Iris pigment epithelial cell (primary cell): ENCODE measurements around the gene LCE2A.

ENCODE experiments used
- DNase-seq: peaks from one replicate; pipeline ENCODE4 v3.0.0-alpha.2; 2011; ENCODE audit warnings: low read depth

Gene LCE2A

DNA sequence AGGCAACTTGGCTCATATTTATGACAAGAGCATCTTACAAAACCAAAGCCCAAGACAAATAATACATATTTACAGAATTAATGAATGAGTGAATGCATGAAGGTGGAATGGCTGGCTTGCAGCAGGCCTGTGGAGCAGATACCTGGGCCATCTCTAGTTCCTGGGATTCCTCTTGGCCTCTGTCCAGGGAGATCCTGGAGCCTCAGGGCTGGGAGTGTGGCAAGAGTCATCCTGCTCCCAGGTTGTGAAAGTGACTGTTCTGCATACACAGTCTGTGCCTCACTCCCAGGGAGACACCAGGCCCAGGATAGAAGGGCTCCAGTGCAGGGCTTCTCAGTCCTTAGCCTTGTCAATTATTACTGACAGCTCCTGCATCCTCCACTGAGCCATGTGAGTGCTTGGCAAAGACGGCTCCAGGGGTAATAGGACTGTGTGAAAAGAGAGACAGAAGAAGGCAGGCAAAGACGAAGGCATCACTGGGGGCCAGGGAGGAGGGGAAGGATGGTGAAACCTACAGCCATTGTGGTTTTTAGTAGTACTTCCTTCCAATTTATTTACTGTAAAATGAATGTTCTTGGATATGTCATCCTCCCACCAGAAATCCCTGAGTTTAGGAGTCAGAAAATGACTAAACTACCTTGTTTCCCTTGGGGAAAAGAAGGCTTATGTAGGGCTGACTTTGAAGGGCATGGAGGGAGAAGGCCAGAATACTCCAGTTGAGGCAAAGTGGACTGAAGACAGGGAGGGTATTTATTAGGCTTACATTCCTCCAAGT is 45.4 kb downstream of the LCE2A start:
- DNase-seq = no peak

DNA sequence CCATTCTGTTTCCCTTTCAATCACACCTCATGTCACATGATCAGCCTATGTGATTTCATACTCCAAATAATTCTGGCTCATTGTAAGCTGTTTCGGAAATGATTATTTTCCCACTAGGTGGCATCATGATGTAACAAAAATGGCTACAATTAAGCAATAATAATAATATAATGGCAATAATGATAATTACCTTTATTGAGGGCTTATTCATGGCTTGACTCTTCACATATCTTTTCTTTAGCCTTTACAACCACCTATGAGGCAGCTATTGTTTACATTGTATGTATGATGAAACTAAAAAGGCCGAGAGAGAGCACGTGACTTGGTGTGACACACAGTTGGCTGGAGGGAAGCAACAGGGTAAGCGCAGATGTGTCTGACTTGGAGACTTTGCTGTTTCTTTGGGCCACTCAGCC is 47.2 kb downstream of the LCE2A start:
- DNase-seq = no peak

DNA sequence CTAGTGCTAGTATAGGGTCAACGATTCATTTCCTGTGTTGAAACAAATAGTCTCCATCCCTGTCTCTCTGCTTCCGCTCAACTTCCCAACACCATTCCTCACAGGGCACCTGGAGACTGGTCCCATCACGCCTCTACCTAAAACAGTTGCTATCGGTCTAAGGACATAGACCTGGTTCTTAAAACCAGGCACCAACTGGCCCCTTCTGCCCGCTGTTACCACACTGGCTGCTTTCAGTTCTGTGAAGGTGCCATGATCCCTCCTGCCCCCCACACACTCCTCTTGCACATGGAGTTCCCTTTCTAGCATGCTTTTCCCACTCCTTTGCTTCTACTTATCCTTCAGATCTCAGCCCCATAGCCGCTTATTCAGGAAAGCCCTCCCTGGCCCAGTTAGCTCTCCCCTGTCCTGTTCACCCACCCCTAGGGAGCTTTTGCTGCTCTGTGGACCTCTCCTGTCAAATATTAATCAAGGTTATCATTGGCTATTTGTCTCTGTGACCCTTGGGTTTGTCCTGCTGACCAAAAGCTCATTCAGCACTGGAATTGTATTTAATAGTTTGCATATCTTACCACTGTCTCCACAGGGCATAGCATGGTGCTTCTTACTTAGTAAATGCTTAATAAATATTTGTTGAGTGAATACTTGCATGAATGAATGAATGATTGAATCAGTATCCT is 47.8 kb downstream of the LCE2A start:
- no peak for DNase-seq

DNA sequence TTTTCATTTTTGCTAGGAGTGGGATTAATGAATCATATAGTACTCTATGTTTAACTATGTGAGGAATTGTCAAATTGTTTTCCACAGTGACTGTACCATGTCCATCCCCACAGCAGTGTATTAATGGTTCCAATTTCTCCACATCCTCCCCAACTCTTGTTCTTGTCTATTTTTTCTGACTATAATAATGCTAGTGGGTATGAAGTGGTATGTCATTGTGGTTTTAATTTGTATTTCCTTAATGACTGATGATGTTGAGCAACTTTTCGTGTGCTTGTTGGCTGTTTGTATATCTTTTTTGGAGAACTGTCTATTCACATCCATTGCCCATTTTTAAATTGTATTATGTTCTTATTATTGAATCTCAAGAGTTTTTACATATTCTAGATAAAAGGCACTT is 49.7 kb downstream of the LCE2A start:
- no peak for DNase-seq
